Superior temporal gyrus (tissue), 1 donor: ENCODE results near the gene PABPC1L.
"Not testable (repeated sequence)": the region's sequence is repeated elsewhere in the genome, so short reads cannot be mapped to it uniquely, and the experiment has no call there.

ENCODE experiments used
- DNase-seq: peaks from one replicate; pipeline ENCODE4 v3.0.0-alpha.2; 2016; ENCODE audit errors: extremely low spot score

PABPC1L gene

GRCh38 chr20:44909872-44910689, at the start of gene PABPC1L:
TSS of gene PABPC1L (plus strand) at chr20:44910060. CDS start at chr20:44910144, 84 bp downstream.
- DNase-seq: no peak

- DNase-seq: peak; percentile 16
Measured at GRCh38 chr20:44861531-44862006, 48.3 kb upstream of the PABPC1L start.

GRCh38 chr20:44862286-44862685, 47.6 kb upstream of the PABPC1L start:
- no peak for DNase-seq

- DNase-seq: not testable (repeated sequence)
Measured at GRCh38 chr20:44863365-44864084, 46.3 kb upstream of the PABPC1L start.

- not testable (repeated sequence) for DNase-seq
Measured at GRCh38 chr20:44864493-44864892, 45.4 kb upstream of the PABPC1L start.

- peak; percentile 23 for DNase-seq
Measured at GRCh38 chr20:44866703-44867335, 43.0 kb upstream of the PABPC1L start.

- DNase-seq: no peak
Measured at GRCh38 chr20:44869471-44869870, 40.4 kb upstream of the PABPC1L start.

- DNase-seq: not testable (repeated sequence)
Measured at GRCh38 chr20:44882360-44882759, 27.5 kb upstream of the PABPC1L start.

- no peak for DNase-seq
Measured at GRCh38 chr20:44883214-44883902, 26.5 kb upstream of the PABPC1L start.

GRCh38 chr20:44884907-44885391, 24.9 kb upstream of the PABPC1L start:
- no peak for DNase-seq

- DNase-seq: peak; percentile 96
Measured at GRCh38 chr20:44885392-44886265, 24.2 kb upstream of the PABPC1L start, which contains the start of gene YWHAB. TSS of gene YWHAB (plus strand) at chr20:44885705. CDS start at chr20:44901534, 15,829 bp downstream.

- DNase-seq: no peak
Measured at GRCh38 chr20:44886266-44886651, 23.6 kb upstream of the PABPC1L start.

- no peak for DNase-seq
Measured at GRCh38 chr20:44886828-44887227, 23.0 kb upstream of the PABPC1L start.

- no peak for DNase-seq
Measured at GRCh38 chr20:44887466-44887865, 22.4 kb upstream of the PABPC1L start.

GRCh38 chr20:44888226-44889103, 21.4 kb upstream of the PABPC1L start:
- no peak for DNase-seq

GRCh38 chr20:44891826-44892225, 18.0 kb upstream of the PABPC1L start:
- DNase-seq: no peak

GRCh38 chr20:44894959-44895358, 14.9 kb upstream of the PABPC1L start:
- no peak for DNase-seq

- no peak for DNase-seq
Measured at GRCh38 chr20:44896583-44896982, 13.3 kb upstream of the PABPC1L start.

GRCh38 chr20:44897133-44897532, 12.7 kb upstream of the PABPC1L start:
- DNase-seq: no peak
